ENCODE measurements around the gene CYP2S1.

CYP2S1 gene

DNA sequence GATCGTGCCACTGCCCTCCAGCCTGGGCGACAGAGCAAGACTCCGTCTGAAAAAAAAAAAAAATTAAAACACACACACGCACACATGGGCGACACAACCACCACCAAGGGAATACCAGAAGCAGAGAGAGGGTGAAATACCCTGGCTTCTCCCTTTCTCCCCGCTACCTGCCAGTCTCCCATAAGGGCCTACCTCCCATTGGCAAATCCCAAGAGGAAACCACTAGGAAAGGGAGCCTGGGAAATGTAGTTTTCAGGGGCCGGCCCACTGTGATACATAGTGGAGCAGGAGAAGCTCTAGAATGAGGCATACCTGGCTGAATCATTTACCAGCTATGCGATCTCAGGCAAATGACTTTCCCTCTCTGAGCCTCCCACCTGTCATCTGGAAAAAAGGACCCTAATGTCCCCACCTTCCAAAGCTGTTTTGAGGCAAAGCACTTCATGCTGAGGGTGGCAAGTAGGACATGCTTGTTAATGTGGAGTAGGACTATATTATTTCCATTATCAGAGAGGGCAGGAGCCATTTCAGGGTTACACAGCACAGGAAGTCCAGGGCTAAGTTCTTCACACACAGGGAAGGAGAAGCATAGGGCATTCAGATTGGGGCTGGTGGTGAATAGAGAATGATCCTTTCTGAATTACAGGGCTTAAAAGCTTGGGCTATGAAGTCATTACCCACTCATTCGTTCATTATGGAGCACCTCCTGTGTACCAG lies 56.8 kb downstream of the CYP2S1 start:
- H2BK5ac ChIP-seq (ENCODE audit: low read length), result no peak overlapping the region
- H3K4me2 ChIP-seq (ENCODE audit: insufficient read depth, low read length, poor library complexity, severe bottlenecking), result no peak overlapping the region
- no peak overlapping the region for H4K8ac ChIP-seq (ENCODE audit: low read depth, low read length)
- H3K4me1 ChIP-seq (ENCODE audit: control insufficient read depth in 2 of 2, insufficient read depth in 1 of 2, low read depth in 1 of 2, low read length in 2 of 2), result no peaks in the 10 kb centered on the region
- DNase-seq (ENCODE audit: low spot score), result no peak
- H3K4ac ChIP-seq (ENCODE audit: low read length), result no peak overlapping the region
- H2BK15ac ChIP-seq (ENCODE audit: low read length), result no peak overlapping the region
- no peak overlapping the region for H3K14ac ChIP-seq (ENCODE audit: low read length)
- no CpG with 5 or more reads among the region's 9 CpGs for WGBS, 2 donors (ENCODE audit: extremely low coverage in 2 of 2, insufficient read length in 2 of 2, insufficient replicate concordance in 1 of 2)
- no peak overlapping the region for H3K4me3 ChIP-seq (ENCODE audit: low read length in 2 of 2)
- H3K18ac ChIP-seq (ENCODE audit: low read length), result no peak overlapping the region
- no peak overlapping the region for H3K9ac ChIP-seq (ENCODE audit: low read depth, low read length, poor library complexity)
- H3K9me3 ChIP-seq (replicated peaks in 1 of 2; ENCODE audit: control insufficient read depth in 2 of 2, insufficient read depth in 1 of 2, low read depth in 1 of 2, low read length in 2 of 2), result peaks cover 0 to 2% of the 10 kb centered on the region in 2 donors
- H2AK5ac ChIP-seq (ENCODE audit: low read depth, low read length), result no peak overlapping the region
- H3K36me3 ChIP-seq (replicated peaks in 1 of 2; ENCODE audit: control insufficient read depth in 2 of 2, insufficient read depth in 2 of 2, low read length in 2 of 2), result peaks cover 43 to 58% of the 10 kb centered on the region in 2 donors
- H3K27me3 ChIP-seq (ENCODE audit: control insufficient read depth in 3 of 3, insufficient read depth in 3 of 3, low read depth in 1 of 3, low read length in 3 of 3), result no peaks in the 10 kb centered on the region
- H4K91ac ChIP-seq (ENCODE audit: low read depth, low read length, poor library complexity), result no peak overlapping the region
- H3K79me1 ChIP-seq (ENCODE audit: low read depth, low read length), result peaks cover 2% of the 10 kb centered on the region
- no peak overlapping the region for H2AFZ ChIP-seq (ENCODE audit: low read length)
- no peak overlapping the region for H3K27ac ChIP-seq (replicated peaks; ENCODE audit: low read length)
- H2BK120ac ChIP-seq (ENCODE audit: low read depth, low read length), result no peak overlapping the region
- no peak overlapping the region for H2BK12ac ChIP-seq (ENCODE audit: low read length)
- H3K23ac ChIP-seq (ENCODE audit: low read depth, low read length, poor library complexity), result no peak overlapping the region

DNA sequence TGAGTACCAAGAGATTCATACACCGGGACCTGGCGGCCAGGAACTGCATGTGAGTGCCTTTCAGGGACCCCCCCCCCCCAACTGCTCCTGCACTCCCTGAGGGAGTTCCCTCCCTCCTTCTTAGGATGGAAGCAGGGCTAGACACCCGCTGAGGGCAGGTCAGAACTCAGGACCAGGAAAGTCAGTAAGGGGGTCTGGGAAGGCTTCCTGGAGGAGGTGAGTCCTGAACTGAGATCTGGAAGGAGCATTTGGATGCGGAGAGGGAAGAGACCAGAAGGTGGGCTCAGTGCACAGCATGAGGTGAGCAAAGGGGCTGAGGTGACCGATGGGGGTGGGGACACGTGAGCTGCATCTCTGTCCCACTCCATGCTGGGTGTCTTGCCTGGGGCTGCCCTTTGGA lies 60.6 kb downstream of the CYP2S1 start:
- Histone ChIP-seq H2BK5ac (ENCODE audit: low read length) (no peak overlapping the region), H3K79me1 (ENCODE audit: low read depth, low read length) (peaks cover 2% of the 10 kb centered on the region), H2BK120ac (ENCODE audit: low read depth, low read length) (no peak overlapping the region), H3K4me1 (ENCODE audit: control insufficient read depth in 2 of 2, insufficient read depth in 1 of 2, low read depth in 1 of 2, low read length in 2 of 2) (no peaks in the 10 kb centered on the region), H3K27me3 (ENCODE audit: control insufficient read depth in 3 of 3, insufficient read depth in 3 of 3, low read depth in 1 of 3, low read length in 3 of 3) (no peaks in the 10 kb centered on the region), H3K4me2 (ENCODE audit: insufficient read depth, low read length, poor library complexity, severe bottlenecking) (no peak overlapping the region), H3K18ac (ENCODE audit: low read length) (no peak overlapping the region), H3K4me3 (ENCODE audit: low read length in 2 of 2) (no peak overlapping the region), H3K4ac (ENCODE audit: low read length) (no peak overlapping the region), H2AFZ (ENCODE audit: low read length) (no peak overlapping the region), H4K91ac (ENCODE audit: low read depth, low read length, poor library complexity) (no peak overlapping the region), H2BK12ac (ENCODE audit: low read length) (no peak overlapping the region), H3K23ac (ENCODE audit: low read depth, low read length, poor library complexity) (no peak overlapping the region), H3K27ac (replicated peaks; ENCODE audit: low read length) (no peak overlapping the region), H2AK5ac (ENCODE audit: low read depth, low read length) (no peak overlapping the region), H2BK15ac (ENCODE audit: low read length) (no peak overlapping the region), H4K8ac (ENCODE audit: low read depth, low read length) (no peak overlapping the region), H3K9me3 (replicated peaks in 1 of 2; ENCODE audit: control insufficient read depth in 2 of 2, insufficient read depth in 1 of 2, low read depth in 1 of 2, low read length in 2 of 2) (peaks cover 0 to under 1% of the 10 kb centered on the region in 2 donors), H3K36me3 (replicated peaks in 1 of 2; ENCODE audit: control insufficient read depth in 2 of 2, insufficient read depth in 2 of 2, low read length in 2 of 2) (peaks cover 53 to 74% of the 10 kb centered on the region in 2 donors), H3K14ac (ENCODE audit: low read length) (no peak overlapping the region), H3K9ac (ENCODE audit: low read depth, low read length, poor library complexity) (no peak overlapping the region)
- DNase-seq (ENCODE audit: low spot score), result no peak
- WGBS, 2 donors (ENCODE audit: extremely low coverage in 2 of 2, insufficient read length in 2 of 2, insufficient replicate concordance in 1 of 2), result no CpG with 5 or more reads among the region's 6 CpGs

DNA sequence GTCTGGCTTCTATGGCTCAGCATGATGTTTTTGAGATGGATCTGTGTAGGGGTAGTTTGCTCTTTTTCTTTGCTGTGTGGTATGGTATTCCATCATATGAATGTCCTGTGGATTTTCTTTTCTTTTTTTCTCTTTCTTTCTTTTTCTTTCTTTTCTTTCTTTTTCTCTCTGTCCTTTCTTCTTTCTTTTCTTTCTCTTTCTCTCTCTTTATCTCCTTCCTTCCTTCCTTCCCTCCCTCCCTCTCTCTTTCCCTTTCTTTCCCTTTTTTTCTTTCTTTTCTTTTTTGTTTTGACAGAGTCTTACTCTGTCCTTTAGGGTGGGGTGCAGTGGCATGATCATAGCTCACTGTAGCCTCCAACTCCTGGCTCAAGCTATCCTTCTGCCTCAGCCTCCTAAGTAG lies 62.2 kb downstream of the CYP2S1 start:
- Histone ChIP-seq H4K8ac (ENCODE audit: low read depth, low read length) (no peak overlapping the region), H3K27ac (replicated peaks; ENCODE audit: low read length) (no peak overlapping the region), H3K79me1 (ENCODE audit: low read depth, low read length) (peaks cover 2% of the 10 kb centered on the region), H3K14ac (ENCODE audit: low read length) (no peak overlapping the region), H3K4me3 (ENCODE audit: low read length in 2 of 2) (no peak overlapping the region), H4K91ac (ENCODE audit: low read depth, low read length, poor library complexity) (no peak overlapping the region), H3K36me3 (replicated peaks in 1 of 2; ENCODE audit: control insufficient read depth in 2 of 2, insufficient read depth in 2 of 2, low read length in 2 of 2) (peaks cover 55 to 74% of the 10 kb centered on the region in 2 donors), H3K4me1 (ENCODE audit: control insufficient read depth in 2 of 2, insufficient read depth in 1 of 2, low read depth in 1 of 2, low read length in 2 of 2) (no peaks in the 10 kb centered on the region), H2BK15ac (ENCODE audit: low read length) (no peak overlapping the region), H3K23ac (ENCODE audit: low read depth, low read length, poor library complexity) (no peak overlapping the region), H3K18ac (ENCODE audit: low read length) (no peak overlapping the region), H2AK5ac (ENCODE audit: low read depth, low read length) (no peak overlapping the region), H2BK12ac (ENCODE audit: low read length) (no peak overlapping the region), H2BK5ac (ENCODE audit: low read length) (no peak overlapping the region), H3K9me3 (replicated peaks in 1 of 2; ENCODE audit: control insufficient read depth in 2 of 2, insufficient read depth in 1 of 2, low read depth in 1 of 2, low read length in 2 of 2) (no peaks in the 10 kb centered on the region), H3K9ac (ENCODE audit: low read depth, low read length, poor library complexity) (no peak overlapping the region), H2AFZ (ENCODE audit: low read length) (no peak overlapping the region), H3K4ac (ENCODE audit: low read length) (no peak overlapping the region), H3K4me2 (ENCODE audit: insufficient read depth, low read length, poor library complexity, severe bottlenecking) (no peak overlapping the region), H3K27me3 (ENCODE audit: control insufficient read depth in 3 of 3, insufficient read depth in 3 of 3, low read depth in 1 of 3, low read length in 3 of 3) (no peaks in the 10 kb centered on the region), H2BK120ac (ENCODE audit: low read depth, low read length) (no peak overlapping the region)
- DNase-seq (ENCODE audit: low spot score), result no peak
